Right renal pelvis (tissue), 4 donors: ENCODE data around the gene AGPAT3. TPM values are rescaled to one million over a fixed set of nuclear protein-coding genes. Genes with fewer than 3 reads are reported as not detected.
"Not testable (repeated sequence)": the region's sequence is repeated elsewhere in the genome, so short reads cannot be mapped to it uniquely, and the experiment has no call there.

ENCODE experiments used
- DNase-seq, 4 donors: peaks; one replicate each; pipeline ENCODE4 v3.0.0-alpha.2; 2013; ENCODE audit warnings: low read depth in 4 of 4, low spot score in 3 of 4, missing footprints in 1 of 4
- polyA plus RNA-seq, 4 donors: library from polyadenylated mRNA; unstranded; fragments of 120-200 nt; gene quantifications; one replicate each; pipeline ENCODE4 v1.2.1, GENCODE V29; 2013; ENCODE audit not compliant: insufficient read length in 4 of 4

Gene AGPAT3
- polyA plus RNA-seq, 4 donors, result 55.2 to 63.3 (median 59.4) TPM

GRCh38 chr21:43832648-43833047, 32.4 kb upstream of the AGPAT3 start:
- no peak for DNase-seq

- DNase-seq, result no peak
Measured at GRCh38 chr21:43834146-43834905, 30.7 kb upstream of the AGPAT3 start.

GRCh38 chr21:43835050-43835449, 30.0 kb upstream of the AGPAT3 start:
- no peak for DNase-seq

- no peak for DNase-seq
Measured at GRCh38 chr21:43835861-43836260, 29.2 kb upstream of the AGPAT3 start.

GRCh38 chr21:43836616-43837015, 28.4 kb upstream of the AGPAT3 start:
- DNase-seq, result no peak

GRCh38 chr21:43840259-43840658, 24.8 kb upstream of the AGPAT3 start:
- no peak for DNase-seq

- no peak for DNase-seq
Measured at GRCh38 chr21:43842742-43843141, 22.3 kb upstream of the AGPAT3 start.

GRCh38 chr21:43844906-43845305, 20.1 kb upstream of the AGPAT3 start:
- not testable (repeated sequence) for DNase-seq

- no peak for DNase-seq
Measured at GRCh38 chr21:43845386-43845785, 19.6 kb upstream of the AGPAT3 start.

- DNase-seq, result no peak
Measured at GRCh38 chr21:43846430-43846829, 18.6 kb upstream of the AGPAT3 start.

- DNase-seq, result no peak
Measured at GRCh38 chr21:43847301-43847700, 17.7 kb upstream of the AGPAT3 start.

- no peak for DNase-seq
Measured at GRCh38 chr21:43848771-43849170, 16.3 kb upstream of the AGPAT3 start.

GRCh38 chr21:43849532-43850299, 15.3 kb upstream of the AGPAT3 start:
- DNase-seq, result no peak

GRCh38 chr21:43850728-43851295, 14.2 kb upstream of the AGPAT3 start:
- no peak for DNase-seq

GRCh38 chr21:43851593-43851992, 13.4 kb upstream of the AGPAT3 start:
- no peak for DNase-seq

- DNase-seq, result no peak
Measured at GRCh38 chr21:43853851-43854772, 10.9 kb upstream of the AGPAT3 start.

GRCh38 chr21:43854773-43855633, 10.0 kb upstream of the AGPAT3 start:
- no peak for DNase-seq

GRCh38 chr21:43855955-43856354, 9.1 kb upstream of the AGPAT3 start:
- DNase-seq, result no peak

- DNase-seq, result no peak
Measured at GRCh38 chr21:43858806-43859648, 6.0 kb upstream of the AGPAT3 start.
